ENCODE measurements around the gene ONECUT3.
"Not testable (repeated sequence)": the region's sequence is repeated elsewhere in the genome, so short reads cannot be mapped to it uniquely, and the experiment has no call there.

ONECUT3 gene

GRCh38 chr19:1770866-1771576 lies 17.7 kb downstream of the ONECUT3 start:
- no peak for DNase-seq

DNA sequence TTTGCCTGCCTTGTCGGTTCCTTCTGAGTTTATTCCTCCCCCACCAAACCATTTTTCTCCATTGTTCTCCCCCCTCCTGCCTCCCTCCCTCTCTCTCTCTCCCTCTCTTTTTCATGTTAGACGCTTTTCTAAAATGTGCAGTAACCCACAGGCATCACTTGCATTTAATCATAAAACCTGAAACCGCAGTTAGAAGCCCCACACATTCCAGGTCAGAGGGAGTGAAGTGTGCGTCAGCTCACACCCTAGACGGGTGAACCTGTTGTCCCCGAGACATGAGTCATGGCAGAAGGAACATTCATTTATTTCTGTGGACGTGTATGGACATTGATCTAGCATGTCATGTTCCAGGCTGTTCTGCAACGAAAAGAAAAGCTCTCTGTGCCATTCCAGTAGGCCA lies 19.9 kb downstream of the ONECUT3 start:
- no peak for DNase-seq

GRCh38 chr19:1774989-1775772 lies 21.9 kb downstream of the ONECUT3 start:
- peak; percentile 12 for DNase-seq

DNA sequence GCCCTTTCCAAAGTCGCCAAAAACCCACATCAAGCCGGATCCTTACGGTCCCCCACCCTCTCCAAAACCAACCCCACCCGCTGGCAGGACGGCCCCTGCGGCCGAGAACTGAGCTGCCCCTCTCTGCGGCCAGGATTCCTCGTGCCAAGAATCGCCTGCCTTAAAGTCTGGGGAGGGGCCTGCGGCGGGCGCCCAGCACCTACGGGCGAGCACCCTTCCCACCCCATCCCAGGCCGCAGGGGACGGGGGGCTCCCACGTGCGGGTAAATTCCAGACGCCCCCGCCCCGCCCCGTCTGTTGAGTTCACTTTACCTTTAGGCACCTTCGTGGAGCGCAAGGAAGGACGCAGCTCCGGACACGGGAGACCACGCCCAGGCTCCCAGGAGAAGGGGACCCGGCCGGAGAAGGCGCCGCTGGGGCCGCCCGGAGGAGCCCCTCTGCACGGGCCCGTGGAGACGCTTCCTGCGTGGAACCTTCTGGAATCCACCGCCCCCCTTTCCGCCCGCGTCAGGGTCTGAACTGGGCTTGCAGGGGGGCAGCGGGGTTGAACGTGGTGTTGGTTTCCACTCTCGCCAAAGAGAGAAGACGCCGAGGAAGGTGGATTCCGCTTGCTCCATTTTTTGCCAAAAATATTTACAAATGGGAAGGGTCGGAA lies 22.8 kb downstream of the ONECUT3 start:
- DNase-seq, result no peak

- DNase-seq, result no peak
Observed at GRCh38 chr19:1776606-1777147, 23.4 kb downstream of the ONECUT3 start.

GRCh38 chr19:1777149-1777548 lies 23.8 kb downstream of the ONECUT3 start:
- no peak for DNase-seq

GRCh38 chr19:1779574-1779973 lies 26.3 kb downstream of the ONECUT3 start:
- no peak for DNase-seq

GRCh38 chr19:1780272-1780958 lies 27.1 kb downstream of the ONECUT3 start:
- DNase-seq, result no peak

DNA sequence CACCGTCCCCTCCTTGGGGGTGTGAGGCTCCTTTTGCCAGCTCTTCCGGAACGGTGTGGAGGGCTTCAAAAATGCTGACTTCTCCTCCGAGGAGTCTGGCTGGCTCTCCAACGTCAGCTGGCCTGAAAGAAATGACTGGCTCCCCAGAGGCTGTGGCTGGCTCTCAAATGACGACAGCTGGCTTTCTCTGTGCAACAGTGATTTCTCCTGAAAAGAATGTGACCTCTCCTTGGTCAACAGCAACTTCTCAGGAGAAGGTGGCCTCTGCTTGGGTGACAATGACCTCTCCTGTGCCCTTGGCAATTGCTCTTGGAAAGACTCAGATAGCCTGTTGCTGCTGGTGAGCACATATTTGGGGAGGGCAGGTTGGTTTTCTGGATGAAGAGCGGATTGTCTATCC lies 29.2 kb downstream of the ONECUT3 start:
- no peak for DNase-seq

DNA sequence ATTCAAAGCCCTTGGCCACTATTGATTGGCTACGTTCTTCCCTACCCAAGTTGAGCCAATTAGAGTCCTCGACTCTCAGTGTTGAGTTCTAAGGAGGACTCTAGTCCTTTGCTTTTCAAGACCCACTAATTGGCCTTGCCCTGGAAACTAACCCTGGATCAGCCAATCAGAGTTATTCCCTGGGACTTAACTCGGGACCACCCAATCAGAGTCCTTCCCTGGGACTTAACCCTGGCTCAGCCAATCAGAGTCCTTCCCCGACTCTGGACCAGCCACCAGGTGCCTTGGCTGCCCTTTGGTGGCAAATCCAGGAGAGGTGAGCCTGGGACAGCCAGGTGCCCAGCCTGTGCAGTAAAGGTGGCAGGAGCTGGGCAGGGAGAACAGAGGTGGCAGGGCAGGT lies 30.0 kb downstream of the ONECUT3 start:
- no peak for DNase-seq

- no peak for DNase-seq
Observed at GRCh38 chr19:1783874-1784273, 30.6 kb downstream of the ONECUT3 start.

GRCh38 chr19:1785310-1785709 lies 32.0 kb downstream of the ONECUT3 start:
- DNase-seq, result no peak

- DNase-seq, result no peak
Observed at GRCh38 chr19:1786668-1787067, 33.4 kb downstream of the ONECUT3 start.

DNA sequence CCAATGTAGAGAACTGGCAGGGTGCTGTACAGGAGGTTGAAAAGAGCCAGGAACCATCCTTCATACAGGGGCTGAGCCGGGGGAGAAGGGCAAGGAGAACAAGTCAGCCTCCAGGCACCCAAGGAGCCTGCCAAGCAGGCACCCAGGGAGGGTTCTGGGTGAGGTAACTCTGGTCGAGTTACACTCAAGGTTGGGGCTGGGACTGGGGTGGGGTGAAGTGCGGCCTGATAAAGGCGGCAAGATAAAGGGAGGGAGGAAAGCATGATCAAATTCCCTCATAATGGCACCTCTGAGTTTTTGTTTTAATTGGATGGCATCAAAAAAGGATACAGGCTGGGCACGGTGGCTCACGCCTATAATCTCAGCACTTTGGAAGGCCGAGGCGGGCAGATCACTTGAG lies 33.8 kb downstream of the ONECUT3 start:
- no peak for DNase-seq

GRCh38 chr19:1789261-1790041 lies 36.1 kb downstream of the ONECUT3 start:
- DNase-seq, result no peak

GRCh38 chr19:1790054-1790792 lies 36.9 kb downstream of the ONECUT3 start:
- no peak for DNase-seq

DNA sequence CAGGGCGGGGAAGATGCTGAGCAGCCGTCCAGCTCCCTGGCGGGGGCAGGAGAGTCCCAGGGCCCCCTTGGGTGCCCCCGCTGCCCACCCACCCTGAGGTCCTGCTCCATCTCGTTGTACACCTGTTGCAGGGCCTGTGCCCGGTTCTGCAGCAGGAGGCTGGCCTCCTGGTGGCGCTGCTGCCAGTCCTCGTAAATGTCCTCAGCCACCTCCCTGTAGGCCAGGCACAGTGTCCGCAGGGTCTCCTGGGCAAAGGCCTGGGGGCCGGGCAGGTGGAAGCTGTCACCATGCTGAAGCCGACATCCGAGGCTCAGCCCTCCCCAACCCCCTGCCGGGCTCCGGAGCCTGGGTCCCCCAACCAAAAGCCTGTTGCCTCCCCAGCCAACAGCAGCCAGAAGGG lies 38.6 kb downstream of the ONECUT3 start:
- no peak for DNase-seq

- DNase-seq, result no peak
Observed at GRCh38 chr19:1794424-1795172, 41.3 kb downstream of the ONECUT3 start.

DNA sequence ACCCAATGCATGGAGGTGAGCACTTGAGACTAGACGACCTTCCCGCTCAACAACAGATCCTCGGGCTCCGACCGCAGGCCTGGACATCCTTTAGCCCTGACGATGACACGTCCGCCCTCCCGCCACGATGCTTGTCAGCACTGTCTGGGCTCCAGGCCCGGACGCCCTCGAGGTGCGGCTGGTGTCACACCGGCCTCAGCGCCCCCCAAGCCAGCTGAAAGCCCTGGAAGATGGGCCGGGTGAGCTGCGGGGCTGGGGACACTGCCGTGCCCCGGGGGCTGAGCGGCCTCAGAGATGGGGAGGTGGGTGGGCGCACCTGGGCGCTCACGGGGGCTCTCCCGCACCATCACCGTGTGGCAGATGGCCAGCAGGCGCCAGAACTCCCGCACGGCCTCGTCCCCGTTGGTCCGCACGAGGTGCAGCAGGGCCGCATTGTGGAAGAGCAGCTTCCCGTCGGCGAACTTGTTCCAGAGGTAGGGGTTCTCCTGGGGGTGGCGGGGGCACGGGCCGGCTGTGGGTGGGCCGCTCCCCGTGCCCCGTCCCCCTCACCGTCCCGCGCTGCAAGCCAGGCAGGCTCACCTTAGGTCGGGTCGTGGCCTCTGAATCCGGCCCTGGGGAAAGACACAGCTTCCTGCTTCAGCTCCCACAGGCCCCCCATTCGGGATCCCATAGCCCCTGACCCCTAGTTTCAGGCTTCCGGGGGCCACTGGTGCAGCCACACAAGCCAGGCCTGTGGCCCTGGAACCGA lies 43.3 kb downstream of the ONECUT3 start:
- no peak for DNase-seq

- not testable (repeated sequence) for DNase-seq
Observed at GRCh38 chr19:1797313-1797712, 44.0 kb downstream of the ONECUT3 start.
